ENCODE data around the gene ATP11C. TPM values are rescaled to one million over a fixed set of nuclear protein-coding genes. Genes with fewer than 3 reads are reported as not detected.

Gene ATP11C
- total RNA-seq, 1 experiment from 2014 or later: 19.4 TPM

GRCh38 chrX:139905051-139905450, 27.8 kb downstream of the ATP11C start:
- no peak overlapping the region for H2AFZ ChIP-seq (ENCODE audit: low read depth, low read length, poor library complexity, severe bottlenecking)
- no peak overlapping the region for H3K27ac ChIP-seq (ENCODE audit: low read depth, low read length)
- H3K4me1 ChIP-seq (ENCODE audit: control insufficient read depth in 1 of 2, insufficient read depth in 2 of 2, low read length in 2 of 2): no peaks in the 10 kb centered on the region
- no TSS peak for BruUV-seq (replicated peaks)
- H3K9me3 ChIP-seq (ENCODE audit: control insufficient read depth in 1 of 2, insufficient read depth in 1 of 2, low read depth in 1 of 2, low read length in 2 of 2): no peaks in the 10 kb centered on the region
- no peaks in the 10 kb centered on the region for H3K9me2 ChIP-seq (ENCODE audit: insufficient read depth)
- H3K36me3 ChIP-seq (ENCODE audit: control insufficient read depth in 1 of 2, insufficient read depth in 2 of 2, low read length in 2 of 2): no peaks in the 10 kb centered on the region
- TF ChIP-seq ZBTB33 (IDR thresholded peaks at IDR 0.05; ENCODE audit: extremely low read depth, insufficient replicate concordance, low read length) (no peak), REST (IDR thresholded peaks at IDR 0.05; ENCODE audit: low read depth) (no peak), ELF1 (IDR thresholded peaks at IDR 0.05; ENCODE audit: borderline replicate concordance, low read depth) (no peak), CTCF (IDR thresholded peaks at IDR 0.05 in 2 of 3, conservative IDR thresholded peaks at IDR 0.05 in 1 of 3; ENCODE audit: borderline replicate concordance in 1 of 3, insufficient read depth in 1 of 3, low read depth in 2 of 3, low read length in 2 of 3) (no peak), FOSL1 (IDR thresholded peaks at IDR 0.05; ENCODE audit: low read depth) (no peak), SP1 (IDR thresholded peaks at IDR 0.05; ENCODE audit: low read depth) (no peak), ZFX (IDR thresholded peaks at IDR 0.05) (no peak), CEBPB (IDR thresholded peaks at IDR 0.05; ENCODE audit: low read depth) (no peak), JUND (IDR thresholded peaks at IDR 0.05) (no peak), ATF3 (IDR thresholded peaks at IDR 0.05) (no peak), RAD21 (IDR thresholded peaks at IDR 0.05; ENCODE audit: low read depth) (no peak), TCF7L2 (IDR thresholded peaks at IDR 0.05; ENCODE audit: borderline replicate concordance, extremely low read depth, insufficient read depth, insufficient read length) (no peak), EZH2phosphoT487 (IDR thresholded peaks at IDR 0.05; ENCODE audit: borderline replicate concordance) (no peak), EZH2 (IDR thresholded peaks at IDR 0.05) (no peak)
- DNase-seq (ENCODE audit: low read depth, low spot score): no peak
- intact Hi-C loops (cut with micrococcal nuclease): no loop called here
- H3K79me2 ChIP-seq (ENCODE audit: insufficient read depth, low read length): no peaks in the 10 kb centered on the region
- POLR2A ChIA-PET: no interaction called here
- RAD21 ChIA-PET (ENCODE audit: low non-redundant PET in 1 of 2, low total read pairs in 2 of 2, uncharacterized antibody in 2 of 2, unreplicated experiment in 2 of 2): no interaction called here
- H4K20me1 ChIP-seq (ENCODE audit: insufficient read depth): no peaks in the 10 kb centered on the region
- H3K4me3 ChIP-seq (replicated peaks in 1 of 2; ENCODE audit: low read depth in 1 of 2, low read length in 2 of 2): no peak overlapping the region
- no peak overlapping the region for H3K9ac ChIP-seq (ENCODE audit: low read length)
- H3K27me3 ChIP-seq (ENCODE audit: insufficient read depth, low read length): no peaks in the 10 kb centered on the region
- CTCF ChIA-PET: no interaction called here
- H3K4me2 ChIP-seq (ENCODE audit: low read length): no peak overlapping the region
- no peak for ATAC-seq

All from HCT116 (cell line).